GM12801 (cell line): ENCODE results near the gene NINJ1.

Experiments used
- CTCF ChIP-seq: IDR thresholded peaks from one replicate; pipeline ENCODE4 v1.5.1; 2011; ENCODE audit warnings: control low read depth; ENCODE audit not compliant: insufficient read length; ENCODE audit errors: extremely low read depth

NINJ1 gene

GRCh38 chr9:93118863-93119702, 15.0 kb downstream of the NINJ1 start:
- TF ChIP-seq CTCF, result no peak

DNA sequence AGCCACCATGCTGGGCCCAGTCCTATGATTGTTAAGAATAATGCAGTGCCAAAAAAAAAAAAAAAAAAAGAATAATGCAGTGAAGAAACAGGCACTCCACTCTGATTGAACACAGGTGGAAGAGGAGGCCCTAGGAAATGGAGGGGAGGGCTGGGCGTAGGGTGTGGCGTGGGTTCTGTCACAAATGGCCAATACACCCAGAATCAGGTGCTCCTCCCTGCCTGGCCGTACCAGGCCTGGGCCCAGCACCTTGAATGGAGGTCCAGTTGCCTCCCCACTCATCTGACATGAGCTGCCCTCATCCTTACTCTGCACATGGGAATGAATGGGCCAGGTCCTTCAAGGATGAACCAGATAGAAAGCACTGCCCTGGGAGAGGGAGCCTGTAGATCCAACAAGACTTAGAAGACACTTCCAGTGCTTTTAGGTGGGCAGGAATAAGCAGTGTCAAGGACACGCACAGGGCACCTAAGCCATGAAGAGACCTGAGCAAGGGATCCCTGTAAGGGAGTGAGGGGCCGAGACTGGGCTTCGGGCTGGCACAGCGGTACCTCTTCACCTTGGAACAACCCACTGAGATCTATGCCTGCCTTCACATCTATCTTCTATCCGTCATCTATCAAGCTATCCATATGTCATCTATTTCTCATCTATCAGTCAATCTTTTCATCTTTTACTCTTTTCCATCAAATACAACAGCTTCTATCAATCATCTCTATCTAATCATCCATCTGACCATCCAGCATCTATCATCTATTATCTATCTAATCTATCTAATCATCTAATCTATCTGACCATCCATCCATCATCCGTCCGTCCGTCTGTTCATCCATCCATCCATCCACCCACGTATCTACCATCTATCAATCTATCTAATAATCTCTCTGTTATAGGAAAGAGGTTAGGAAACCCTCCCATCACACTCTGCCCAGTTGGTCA, 15.9 kb downstream of the NINJ1 start:
- no peak for TF ChIP-seq CTCF

GRCh38 chr9:93116072-93116961, 17.7 kb downstream of the NINJ1 start:
- no peak for TF ChIP-seq CTCF

GRCh38 chr9:93115486-93116071, 18.5 kb downstream of the NINJ1 start:
- TF ChIP-seq CTCF, result no peak

DNA sequence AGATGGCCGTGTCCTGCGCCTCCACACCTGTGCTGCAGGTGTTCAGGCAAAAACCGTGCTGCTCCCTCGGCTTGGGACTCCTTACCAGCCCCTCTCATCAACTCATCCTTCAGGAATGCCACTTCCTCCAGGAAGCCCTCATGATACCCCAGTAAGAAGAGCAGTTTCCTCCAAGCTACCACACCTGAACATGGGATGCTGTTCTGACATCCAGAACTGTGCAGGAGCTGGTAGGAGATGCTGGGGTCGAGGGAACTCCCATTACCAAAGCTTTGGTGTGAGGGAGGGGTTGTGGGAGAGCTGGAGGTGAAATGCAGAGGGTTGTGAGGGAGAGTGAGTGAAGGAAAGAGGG, 19.1 kb downstream of the NINJ1 start:
- no peak for TF ChIP-seq CTCF

DNA sequence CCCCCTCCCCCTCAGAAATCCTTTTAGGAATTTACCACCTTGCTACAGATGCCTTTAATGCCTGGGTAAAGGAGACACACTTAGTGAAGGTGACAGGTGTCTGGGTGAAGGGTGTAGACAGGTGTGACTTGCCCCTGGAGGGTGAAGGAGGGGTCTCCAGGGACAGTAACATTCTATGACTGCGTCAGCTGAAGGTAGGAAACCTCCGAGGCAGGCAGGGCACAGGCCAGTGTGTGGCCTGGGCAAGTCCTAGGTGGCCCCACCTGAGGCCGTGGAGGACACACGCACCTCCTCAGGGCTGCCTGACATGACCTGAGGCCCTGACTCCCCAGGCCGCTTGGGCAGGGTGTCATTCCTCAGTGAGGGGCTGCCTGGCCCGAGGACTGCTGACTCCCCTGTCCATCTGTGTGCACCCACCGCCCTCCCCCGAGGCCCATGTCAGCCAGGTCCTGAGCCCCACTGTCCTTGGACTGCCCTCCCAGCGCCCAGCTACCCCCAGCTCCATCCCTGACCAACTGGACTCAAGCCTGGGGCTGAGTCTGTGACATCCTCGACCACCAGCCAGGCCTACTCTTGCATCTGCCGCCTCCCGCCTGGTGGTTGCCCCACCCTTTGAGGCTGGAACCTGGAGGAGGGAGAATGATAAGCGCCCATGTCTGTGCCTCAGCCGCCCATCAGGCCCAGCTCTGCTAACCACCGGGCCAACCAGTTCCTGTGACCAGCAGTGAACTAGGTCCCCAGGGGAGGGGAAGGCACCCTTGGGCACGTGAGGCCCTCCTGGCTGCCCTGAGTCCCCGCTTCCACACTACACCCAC, 19.7 kb downstream of the NINJ1 start:
- TF ChIP-seq CTCF, result no peak
